ENCODE results near the gene TRIP11.

The TRIP11 gene

DNA sequence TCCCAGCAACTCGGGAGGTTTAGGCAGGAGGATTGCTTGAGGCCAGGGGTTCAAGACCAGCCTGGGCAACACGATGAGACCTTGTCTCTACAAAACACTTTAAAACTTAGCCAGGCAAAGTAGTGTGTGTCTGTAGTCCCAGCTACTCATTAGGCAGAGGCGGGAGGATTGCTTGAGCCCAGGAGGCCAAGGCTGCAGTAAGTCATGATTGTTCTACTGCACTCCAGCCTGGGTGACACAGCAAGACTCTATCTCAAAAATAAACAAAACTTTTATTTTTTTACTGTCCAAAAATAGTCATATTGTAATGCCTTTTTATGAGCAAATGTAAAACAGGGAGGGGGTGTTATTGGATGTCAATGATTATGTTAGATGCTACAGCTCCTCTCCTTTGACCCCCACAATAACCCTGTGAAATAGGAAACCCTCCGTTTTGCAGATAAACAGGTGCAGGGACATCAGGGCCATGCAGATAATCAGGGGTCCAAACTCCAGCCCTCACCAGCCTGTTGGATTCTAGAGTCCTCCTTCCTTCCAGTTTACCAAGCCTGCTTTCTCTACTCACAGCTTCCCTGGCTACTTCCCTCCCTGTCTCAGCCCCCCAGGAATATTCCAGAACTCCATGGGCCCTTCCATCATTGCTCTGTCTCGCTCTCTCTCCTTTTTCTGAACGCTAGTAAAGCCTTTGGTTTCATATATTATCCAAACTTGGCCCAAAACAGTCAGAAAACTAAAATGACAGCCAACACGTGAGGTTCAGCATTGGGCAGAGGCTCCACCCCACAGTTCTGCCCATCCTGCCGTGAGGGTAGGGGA is 86.5 kb downstream of the TRIP11 start:
- no peak for DNase-seq

DNA sequence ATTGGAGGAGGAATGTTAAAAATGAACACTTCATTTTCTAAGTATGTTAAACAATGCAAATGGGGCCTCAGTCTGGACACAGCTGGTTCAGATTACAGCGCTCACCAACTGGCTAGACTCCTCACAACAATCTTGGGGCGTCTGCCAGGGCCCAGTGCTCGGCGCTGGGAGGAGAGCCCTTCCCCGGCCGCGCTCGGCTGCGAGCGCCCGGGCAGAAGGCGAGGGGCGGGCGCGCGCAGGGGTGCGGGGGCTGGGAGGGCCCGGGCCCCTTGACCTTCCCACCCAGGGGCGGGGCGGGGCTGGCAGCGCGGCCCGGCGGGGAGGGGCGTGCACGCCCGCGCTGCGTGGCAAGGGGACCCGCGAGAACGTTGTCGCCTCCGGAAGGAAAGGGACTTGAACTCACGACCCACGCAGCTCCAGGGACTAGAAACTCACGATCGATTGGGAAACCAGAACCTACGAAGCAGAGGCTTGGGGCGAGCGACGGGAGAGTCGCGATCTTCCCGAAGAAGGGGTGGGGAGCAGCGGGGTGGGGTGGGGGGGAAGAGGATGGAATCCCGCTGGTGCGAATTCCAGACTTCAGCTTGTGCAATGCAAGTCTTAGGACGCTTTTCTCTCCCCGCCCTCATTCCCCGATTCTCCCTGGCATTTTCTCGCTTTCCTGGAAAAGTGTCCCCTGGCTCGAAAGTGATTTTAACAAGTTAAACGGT is 92.2 kb downstream of the TRIP11 start, which contains the start of gene FBLN5:
TSS of gene FBLN5 (minus strand) at position 220 of the 710 bp plus-strand sequence. CDS start 465 bp downstream, outside the sequence.
- DNase-seq, result peak; percentile 11

DNA sequence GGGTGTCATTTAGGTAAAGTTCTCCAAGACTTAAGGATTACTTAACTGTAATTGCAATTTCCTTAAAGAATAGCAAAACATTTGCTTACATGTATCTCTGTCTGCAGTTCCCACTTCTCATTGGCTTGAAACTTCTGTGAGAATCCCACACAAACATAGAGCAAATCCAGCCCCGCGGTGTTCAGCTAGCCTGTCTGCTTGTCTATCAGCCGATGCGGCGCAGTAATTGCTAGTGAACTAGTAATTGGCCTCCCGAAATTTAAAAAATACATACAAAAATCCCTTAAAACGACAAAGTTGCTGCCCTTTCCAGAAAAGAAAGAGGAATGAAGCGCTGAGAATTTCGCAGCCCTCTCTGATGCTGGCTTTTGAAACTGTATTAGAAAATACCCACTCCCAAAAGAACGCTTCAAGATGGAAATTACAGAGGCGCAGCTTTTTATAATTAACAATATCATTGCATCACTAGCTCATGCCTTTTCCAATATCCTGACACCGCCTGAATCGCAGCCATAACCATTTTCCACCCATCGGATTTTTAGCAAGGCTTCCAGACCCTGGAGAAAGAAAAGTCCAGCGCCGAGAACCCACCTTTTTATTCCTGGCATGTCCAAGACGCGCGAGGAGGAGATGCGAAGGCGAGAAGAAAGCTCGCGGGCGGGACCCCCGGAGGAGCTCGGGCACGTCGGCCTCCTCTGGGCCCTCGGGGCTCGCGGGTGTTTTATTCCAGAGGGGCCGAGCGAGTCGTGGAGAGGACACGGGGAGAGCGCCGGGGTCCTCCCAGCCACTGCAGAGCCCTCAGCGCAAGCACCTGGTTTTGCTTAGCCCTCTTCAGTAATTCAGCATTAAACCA is 93.0 kb downstream of the TRIP11 start:
- DNase-seq, result no peak

DNA sequence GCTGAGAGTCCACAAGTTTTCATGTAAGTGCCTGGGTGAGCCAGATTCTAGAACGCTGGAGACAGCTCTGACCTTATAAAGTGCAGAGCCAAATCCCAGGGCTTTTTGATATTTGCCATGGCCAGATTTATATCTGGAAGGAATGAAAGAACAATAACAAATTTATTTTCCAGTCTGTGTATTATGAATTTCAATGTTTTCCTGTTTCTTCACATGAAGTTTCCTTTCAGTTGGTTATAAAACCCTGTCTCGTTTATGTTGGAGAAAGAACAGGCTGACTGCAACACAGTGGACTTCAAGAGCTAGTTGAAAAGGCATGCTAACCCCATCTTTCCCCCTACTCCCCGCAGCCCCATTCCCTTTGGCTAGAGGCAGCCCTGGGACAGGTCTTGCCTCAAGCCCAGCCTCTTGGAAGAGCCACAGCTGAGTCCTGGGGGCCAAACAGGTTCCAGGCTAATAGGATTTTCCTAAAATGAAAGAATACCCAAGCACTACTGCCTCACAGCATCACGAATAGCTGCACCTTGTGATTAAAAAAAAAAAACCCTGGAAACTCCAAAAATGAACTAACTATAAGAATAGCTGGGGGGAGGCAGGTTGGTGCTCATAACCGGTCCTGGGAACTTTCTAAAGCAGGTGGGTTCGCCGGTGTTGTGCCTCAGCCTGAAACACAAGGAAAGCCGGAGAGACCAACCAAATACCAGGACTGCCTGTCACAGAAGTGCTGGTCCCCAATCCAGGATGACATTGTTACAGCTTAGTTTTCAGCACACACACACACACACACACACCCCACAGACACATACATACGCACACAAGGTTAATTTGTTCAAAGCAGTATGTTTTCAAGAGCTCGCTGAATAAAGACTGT is 93.9 kb downstream of the TRIP11 start:
- no peak for DNase-seq

DNA sequence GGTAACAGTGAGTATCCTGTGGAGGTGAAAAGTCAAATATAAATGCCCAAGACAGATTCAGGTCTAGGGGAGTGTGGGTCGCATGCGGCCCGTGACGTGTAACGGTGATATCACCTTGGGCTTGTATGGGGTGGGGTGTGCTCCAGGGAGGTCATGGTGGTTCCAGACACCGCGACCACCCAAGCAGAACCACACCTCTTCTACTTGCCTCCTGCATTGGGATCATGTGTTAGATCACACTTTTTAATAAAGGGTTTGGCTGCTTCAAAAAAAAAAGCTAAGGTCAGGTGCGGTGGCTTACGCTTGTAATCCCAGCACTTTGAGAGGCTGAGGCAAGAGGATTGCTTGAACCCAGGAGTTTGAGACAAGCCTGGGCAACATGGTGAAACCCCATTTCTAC is 96.9 kb downstream of the TRIP11 start:
- no peak for DNase-seq

DNA sequence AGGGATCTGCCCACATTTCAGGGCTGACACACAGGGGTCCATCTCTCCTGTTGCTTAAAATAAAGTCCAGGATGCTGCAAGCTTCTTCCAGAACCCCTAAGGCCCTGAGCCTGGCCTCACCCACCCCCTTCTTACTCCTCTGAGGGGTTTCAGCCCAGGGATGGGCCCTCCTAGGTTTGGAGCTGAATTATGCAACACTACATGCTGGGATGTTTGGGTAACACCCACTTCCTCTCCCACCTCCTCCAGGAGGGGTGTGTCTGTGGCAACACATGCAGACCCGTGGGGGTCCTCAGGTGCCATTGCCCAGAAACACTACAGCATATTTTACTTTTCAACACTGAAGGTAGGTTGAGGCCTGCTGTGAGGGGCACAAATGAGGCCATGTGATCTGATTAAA is 97.7 kb downstream of the TRIP11 start:
- DNase-seq, result no peak

DNA sequence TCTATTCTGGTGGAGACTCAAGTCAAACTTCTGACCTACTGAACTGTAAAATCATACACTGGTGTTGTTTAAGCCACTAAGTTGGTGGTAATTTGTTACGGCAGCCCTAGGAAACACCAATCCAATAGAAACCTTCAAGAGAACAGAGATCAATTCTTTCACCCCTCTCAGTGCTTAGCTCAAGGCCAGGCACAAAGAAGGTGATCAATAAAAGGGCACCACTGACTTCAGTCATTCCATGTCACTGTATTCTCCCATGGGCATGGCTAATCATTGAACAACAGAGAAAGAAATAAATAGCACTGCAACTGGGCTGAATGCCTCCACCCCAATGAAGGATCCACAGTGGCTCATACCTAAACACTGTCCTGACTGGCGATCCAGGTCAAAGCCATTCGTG is 99.7 kb downstream of the TRIP11 start:
- no peak for DNase-seq

DNA sequence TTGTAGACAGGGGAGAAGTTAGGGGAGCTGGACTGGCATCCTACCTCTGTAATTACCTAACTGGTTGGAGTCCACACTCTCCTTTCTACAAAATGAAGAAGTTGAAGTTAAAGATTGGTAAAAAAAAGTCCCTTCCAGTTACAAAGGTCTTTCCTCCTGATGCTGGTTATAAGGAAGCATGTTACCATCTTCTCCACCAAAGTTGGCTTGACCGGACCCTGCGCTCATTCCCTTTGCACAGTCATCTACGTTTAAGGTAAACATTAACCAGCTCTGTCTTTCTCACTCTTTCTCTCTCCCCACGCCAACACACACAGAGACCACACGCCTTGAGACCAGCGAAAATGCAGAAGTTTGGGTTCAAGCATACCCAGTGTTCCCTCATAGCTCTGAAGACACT is 104.3 kb downstream of the TRIP11 start:
- DNase-seq, result no peak

DNA sequence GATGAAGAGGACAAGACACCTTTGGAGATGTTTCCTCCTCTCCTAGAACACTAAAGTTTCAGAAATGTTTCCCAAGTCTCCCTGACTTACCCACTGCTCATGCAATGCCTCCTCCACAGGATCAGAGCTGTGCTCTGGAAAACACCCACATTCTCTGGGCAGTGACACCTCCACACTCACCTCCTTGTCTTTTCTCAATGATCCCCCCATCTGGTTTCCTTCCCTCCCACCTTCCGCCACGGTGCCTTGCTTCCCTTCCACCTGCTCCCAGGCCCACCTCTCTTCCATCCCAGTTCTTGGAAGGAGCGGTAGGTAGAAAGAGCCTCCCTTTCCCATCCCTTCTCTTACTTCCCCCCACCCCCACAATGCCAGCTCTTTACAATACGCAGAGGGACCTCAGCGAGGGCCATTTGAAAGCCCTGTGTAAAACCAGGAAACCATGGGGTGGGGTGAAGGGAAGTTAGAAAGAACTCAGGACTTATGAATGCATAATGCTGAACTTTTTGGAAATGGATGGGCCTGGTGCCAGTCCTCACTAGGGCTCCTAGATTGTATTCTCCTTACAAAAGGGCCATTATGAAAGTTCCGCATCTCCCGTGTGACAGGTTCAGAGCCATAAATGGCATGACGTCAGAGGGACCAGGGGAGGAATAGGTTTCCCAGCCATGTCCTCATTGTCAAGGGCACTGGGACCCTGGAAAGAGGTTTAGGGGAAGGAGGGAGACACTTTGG is 105.1 kb downstream of the TRIP11 start:
- DNase-seq, result no peak

DNA sequence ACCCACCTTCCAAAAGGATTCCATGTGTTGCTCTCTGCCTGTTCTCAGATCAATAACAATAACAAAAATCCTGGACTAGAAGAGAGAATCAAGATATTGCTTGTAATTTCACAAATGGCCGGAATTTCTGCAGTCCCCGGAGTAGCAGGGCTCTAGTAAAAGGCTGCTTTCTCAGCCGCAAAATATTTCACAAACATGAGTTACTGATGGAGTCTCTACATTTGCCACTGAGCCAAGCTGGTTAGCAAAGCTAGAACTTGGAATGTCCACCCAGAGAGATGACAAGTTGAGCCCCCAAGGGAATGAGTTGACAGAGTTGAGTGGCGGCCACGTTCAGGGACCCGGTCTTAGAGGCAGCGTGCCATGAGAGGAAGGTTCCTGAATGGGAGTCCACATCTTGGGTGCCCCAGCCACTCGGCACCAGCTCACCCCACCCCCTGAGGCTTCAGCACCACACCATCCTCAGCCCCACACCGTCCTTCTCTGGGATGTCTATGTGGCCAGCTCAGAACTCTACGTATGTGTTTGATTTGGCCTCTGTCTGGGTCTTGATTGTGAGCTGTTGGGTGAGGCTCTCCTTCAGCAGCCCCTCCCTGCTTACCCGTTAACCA is 108.3 kb downstream of the TRIP11 start:
- DNase-seq, result no peak

DNA sequence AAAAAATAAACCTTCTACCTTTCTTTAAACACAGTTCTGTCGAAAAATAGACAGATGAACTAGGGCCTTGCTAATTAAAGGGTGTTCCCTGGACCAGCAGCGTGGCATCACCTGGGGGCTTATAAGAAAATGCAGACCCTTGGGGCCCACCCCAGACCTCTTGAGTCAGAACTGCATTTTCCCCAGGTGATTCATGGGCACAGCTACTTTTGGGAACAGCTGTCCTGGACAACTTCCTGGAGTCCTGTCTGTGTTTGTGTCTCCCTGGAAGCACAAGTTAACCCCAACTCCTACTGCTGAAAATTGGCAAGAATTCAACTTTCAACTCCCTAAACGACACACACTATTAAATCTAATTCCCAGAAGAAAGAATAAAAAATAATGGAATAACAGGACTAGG is 110.2 kb downstream of the TRIP11 start:
- no peak for DNase-seq

DNA sequence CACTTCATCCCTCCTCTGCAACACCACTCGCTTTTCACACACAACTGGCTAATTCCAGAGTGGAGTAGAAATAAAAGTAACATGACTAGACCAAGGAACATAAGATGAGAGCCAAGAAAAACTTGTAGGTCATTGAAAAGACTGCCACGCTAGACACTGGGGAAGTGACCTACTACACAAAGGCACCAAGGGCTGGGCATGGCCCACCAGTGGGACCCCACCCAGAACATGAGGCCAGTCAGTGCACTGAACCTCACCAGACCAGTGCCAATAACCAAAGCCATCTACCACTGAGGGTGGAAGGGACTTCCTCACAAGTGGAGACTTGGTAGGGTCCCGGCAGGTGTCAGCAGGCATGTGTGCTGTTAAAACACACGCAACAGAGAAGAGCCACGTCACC is 112.1 kb downstream of the TRIP11 start:
- no peak for DNase-seq

DNA sequence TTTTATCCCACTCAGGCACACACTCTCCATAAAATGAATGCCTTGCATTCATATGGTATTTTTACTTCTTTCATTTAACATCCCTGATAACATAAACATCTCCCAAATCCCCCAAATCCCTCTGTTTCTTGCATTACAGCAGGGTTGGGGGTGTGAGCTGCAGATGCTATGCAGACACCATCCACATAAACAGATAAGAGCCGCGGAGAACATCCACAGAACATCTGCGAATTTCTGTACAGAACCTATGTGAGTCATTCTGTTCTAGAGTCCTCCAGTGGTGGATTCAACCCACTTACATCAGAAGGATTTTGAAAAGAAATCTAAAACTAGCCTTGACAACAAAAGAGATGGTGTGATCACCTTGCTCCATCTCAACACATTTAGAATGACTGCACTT is 112.7 kb downstream of the TRIP11 start:
- DNase-seq, result no peak

DNA sequence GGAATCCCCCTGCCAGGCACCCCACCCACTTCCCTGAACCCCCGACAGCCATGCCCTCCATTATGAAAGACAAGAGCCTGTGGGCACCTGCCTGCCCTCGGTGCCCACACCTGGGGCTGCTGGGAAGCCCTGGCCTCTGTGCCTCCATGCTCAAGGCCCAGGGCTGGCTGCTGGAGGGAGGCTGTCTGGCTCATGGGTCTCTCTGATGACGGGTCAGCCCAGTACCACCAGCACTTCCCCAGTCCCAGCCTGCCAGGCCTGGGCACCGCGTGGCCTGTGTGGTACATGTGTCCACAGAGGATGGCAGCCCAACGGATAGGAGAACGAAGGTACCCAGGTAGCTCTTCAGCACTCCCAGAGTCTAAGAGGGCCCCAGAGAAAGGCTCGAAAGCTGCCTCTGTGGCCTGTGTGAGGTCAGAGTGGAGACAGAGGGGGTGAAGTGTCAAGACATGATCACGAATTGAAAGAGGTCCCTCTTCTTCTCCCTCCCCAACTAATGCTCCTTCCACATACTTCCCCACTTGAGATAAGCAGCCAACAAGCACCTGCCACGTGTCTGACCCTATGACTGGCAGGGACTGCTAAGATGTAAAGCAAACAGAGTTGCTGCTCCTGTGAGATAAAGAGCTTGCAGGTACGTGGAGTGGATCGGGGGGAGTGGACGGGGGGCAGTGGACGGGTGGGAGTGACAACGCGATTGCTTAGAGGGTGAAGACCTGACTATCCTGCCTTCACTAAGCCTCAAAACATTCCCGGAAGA is 113.5 kb downstream of the TRIP11 start:
- DNase-seq, result no peak

DNA sequence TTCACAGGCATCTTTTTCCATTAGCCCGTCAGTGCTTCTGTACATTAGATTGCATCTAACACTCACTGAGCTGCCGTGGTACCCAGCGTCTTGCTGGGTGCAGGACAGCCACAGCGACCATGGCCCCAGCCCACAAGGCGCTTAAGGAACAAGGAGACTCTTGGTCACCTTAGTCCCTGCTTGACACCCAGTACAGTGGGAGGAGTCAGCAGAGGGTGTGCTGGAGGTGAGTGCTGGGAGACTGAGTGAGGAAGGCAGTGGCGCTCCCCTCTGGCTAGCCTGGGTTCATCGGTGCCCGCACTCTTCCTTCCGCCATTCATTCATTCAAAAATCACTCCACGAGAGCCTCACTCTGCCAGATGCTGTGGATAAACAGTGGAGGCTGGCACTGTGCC is 114.1 kb downstream of the TRIP11 start:
- no peak for DNase-seq

DNA sequence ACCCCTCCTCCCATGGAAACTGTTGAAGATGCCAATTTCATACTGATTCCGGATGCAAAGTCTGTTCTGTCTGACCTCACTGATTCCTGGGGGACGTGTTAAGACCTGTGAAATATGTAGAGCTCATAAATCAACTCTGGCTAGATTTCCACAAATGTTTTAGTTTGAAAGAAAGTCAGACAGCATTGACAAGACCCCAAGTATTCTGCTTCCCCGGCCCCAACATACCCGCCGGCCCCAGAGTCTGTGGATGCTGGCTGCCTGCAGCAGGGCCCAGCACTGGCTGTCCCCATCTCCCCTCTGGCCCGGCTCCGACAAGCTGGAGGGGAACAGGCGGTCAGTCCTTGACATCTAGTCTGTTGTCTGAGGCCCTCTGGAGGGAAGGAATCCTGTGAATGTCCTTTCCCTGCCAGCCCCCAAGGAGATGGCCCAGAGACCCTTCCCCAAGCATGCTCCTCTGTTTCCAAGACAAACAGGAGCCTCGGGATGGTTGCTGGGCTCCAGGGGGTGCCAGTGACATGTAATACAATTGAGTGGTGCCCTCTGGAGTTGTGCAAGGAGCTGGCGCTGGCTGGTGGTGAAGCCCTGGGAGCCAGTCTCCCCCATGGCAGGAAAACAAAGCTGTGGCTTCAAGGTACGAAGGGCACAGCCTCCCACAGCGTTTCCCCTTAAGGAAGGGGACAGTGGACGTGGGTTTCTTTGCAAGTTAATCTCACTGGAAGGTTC is 114.7 kb downstream of the TRIP11 start:
- no peak for DNase-seq

DNA sequence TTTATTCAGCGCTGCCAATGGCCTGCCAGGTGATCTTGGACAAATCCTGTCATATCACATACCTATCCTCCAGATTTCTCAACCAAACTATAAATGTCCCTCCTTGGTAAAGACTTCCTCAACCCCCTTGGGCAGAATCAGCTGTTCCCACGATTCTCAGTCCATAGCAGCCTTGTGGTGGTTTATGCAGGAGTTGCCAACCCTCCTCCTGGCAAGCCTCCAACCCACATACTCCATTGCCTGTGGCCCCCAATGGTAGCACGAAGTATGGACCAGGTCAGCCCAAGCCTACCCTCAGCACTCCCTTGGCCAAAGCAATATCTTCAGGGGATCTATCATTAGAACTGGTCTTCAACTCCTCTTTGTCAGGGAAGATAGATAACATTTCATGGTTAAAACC is 119.3 kb downstream of the TRIP11 start:
- DNase-seq, result no peak

DNA sequence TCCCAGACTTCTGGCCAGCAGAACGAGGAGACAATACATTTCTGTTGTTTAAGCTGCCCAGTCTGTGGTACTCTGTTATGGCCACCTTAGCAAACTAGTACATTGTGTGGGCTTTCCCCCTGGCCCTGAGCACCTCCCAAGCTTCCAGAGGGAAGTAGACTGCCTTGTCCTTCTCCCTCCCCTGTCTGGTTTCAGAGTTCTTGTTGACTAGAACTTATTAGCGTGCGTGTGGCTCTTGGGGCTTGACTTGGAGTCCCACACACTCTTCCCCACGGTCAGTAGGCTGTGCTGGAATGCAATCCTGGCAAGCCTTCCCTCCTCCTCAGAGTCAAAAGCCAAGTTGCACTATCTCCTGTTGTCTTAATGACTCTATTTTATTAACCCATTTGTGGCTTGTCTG is 120.0 kb downstream of the TRIP11 start:
- no peak for DNase-seq

DNA sequence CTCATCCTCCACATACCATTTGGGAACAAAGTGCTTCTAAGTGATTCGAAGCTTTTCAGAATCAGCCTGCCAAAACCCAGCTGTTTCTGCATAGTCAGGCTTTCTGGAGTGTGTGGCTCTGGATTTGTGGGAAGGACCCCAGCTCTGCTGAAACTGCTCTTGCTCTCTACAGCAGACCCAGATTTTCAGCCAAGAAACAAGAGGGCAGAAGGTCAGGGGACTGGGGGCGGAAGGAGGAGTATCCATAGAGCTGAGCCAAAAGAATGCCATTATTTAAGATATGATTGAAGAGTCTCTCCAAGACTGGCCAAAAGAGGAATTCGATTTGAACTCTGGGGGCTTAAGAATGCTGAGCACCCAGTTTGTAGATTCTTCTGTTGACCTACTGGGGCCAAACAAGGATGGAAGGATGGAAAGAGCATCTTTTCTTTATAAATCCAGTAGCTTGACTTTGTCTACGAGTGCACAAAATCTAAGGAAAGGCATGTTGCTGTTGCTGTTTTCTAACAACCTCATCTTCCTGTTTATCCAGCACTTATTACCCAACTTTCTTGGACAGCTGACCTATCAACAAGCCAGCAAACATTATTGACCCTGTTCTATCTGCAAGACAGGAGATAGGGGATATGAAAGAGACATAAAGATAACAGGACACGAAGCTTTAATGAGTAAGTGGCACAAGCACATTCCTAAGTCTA is 121.5 kb downstream of the TRIP11 start:
- no peak for DNase-seq
